ENCODE measurements around the gene MT1A.

MT1A gene

GRCh38 chr16:56681939-56682702 is 43.7 kb downstream of the MT1A start, which contains the start of gene MT1X:
Gene MT1X (plus strand): TSS chr16:56682470. CDS start chr16:56682541, 71 bp downstream.
- peak; percentile 84 to 87 for DNase-seq

DNA sequence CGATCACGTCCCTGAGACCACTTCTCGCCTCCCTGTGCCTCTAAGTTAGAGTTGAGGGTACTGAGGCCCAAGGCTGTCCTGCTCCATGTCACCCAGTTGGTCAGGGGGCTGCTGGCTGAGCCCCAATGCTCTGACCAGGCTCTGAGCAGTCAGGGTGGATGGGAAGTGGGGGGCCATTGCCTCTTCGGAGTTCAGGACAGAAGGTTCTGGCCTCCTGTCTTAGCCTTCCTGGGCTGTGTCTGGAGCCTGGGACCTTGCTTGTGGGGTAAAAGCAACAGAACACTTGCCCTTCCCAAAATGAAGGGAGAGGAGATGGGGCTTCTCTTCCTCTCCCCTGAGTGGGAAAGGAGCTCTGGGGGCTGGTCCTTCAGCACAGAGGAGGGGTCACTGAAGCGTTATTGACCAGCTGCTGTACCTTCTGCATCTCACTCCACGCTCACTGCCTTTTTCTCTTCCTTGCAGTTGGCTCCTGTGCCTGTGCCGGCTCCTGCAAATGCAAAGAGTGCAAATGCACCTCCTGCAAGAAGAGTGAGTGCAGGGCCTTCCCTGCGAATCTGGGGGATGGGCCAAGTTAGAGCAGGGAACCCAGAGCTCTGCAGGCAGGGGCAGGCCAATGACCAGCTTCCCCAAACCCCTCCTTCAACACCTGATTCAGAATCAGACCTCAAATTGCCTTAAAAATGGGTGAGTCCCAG is 44.4 kb downstream of the MT1A start:
- DNase-seq, result no peak

DNA sequence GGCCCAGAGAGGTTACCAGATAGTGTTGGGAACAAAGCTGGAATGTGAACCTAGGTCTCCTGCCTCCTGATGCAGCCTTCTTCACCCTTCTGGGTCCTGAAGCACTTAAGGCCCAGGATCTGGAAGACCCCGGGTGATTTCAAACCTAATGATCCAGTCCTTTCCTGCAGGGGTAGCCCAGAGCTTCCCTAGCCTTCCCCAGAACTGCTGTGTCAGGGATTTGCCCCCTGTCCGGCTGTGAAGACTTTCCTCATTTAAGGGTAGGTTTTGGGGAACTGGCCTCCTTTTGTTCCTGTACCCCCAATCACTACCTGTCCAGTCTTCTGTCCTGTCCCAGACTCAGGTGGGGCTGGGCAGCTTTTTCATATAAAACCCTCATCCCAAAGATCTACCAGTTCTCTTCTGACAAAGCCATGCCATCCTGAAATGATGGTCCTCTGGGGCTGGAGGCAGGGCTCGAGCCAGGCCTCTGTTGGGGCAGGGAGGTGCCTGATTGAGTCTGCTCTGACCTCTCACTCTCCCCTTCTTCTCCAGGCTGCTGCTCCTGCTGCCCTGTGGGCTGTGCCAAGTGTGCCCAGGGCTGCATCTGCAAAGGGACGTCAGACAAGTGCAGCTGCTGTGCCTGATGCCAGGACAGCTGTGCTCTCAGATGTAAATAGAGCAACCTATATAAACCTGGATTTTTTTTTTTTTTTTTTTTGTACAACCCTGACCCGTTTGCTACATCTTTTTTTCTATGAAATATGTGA is 45.1 kb downstream of the MT1A start:
- no peak for DNase-seq

GRCh38 chr16:56684256-56684925 is 45.9 kb downstream of the MT1A start:
- no peak for DNase-seq

DNA sequence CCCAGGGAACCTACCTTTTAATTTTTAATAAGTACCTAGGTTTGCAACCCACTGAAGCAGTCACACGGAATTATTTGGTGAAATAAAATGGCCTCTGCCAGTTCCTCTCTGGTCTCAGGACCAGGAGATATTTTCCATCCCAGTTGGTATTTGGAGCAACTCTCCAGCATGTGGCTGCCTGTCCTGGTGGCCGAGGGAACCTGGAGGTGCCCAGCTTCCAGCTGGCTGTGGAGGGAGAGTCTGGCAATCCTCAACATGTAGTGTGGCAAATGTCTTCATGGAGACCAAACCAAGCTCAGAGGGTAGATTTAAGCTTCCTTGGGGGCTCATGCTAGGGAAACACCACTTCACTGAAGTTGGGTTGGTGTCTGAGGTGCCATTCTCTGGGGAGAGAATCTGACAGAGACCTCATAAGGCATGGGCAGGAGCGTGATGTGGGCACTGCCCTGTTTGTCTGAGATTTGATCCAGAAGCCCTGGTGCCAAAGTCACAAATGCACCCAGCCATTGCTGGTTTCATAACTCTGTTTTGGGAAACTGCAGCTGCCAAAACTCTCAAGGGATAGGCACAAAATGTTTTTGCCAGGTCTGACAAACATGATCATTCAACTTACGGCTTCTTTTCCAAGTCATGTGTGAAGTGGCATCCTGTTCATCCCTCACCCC is 46.6 kb downstream of the MT1A start:
- DNase-seq, result no peak

DNA sequence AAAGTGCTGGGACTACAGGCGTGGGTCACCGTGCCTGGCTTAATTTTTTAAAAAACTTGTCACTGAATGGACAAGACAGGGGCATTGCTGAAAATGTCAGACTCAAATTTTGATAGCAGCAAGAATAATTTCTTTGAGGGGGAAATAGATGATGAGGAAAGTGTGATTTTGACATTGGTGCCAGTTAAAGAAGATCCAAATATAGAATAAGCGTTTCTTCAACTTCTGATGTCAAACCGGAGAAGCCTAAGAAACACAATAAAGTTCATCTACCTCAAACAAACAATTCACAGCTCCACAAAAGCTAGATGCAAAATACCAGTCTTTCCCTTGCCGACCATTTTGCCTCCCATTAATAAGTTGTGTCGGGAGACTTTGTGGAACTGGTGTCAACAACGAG is 48.3 kb downstream of the MT1A start:
- DNase-seq, result no peak

DNA sequence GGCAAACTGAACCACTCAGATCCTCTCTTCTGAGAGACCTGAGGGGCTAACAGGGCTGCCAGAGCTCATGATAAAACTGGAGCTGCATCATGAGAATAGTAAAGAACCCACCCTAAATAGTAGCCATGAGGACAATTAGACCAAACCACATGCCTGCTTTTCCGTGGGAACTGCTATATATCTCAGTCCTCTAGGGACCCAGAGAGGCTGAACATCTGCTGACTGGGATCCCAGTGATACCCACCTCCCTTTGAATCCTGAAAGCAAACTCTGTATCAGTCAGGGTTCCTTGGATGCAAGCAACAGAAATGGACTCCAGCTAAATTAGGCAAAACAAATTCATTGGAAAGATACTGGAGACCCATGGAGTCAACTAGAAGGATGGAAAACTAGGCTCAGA is 50.3 kb downstream of the MT1A start:
- DNase-seq, result no peak

DNA sequence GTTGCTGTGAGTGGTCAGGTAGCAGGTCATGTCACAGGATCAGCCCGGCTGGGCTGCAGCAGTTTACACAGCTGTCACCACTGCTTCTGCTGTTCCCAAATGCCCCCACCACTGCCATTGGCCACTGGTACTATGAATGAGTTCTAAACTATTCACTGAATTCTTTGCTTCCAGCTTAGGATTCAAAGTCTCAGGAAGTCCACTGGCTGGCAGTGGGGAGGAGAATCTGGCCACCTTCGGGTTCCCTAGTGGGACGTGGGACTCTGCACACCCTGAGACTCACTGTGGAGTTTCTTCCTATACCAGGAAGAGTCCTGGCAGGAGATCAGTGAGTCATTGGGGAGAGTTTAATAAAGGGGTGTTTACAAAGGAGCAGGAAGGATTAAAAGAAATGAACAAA is 50.7 kb downstream of the MT1A start:
- DNase-seq, result no peak
